Suprapubic skin (tissue), 4 donors: Measurements from ENCODE around the gene FRMPD3. TPM values are rescaled to one million over a fixed set of nuclear protein-coding genes. Genes with fewer than 3 reads are reported as not detected.

Experiments used
- DNase-seq, 2 donors: peaks; one replicate each; pipeline ENCODE4 v3.0.0-alpha.2; 2019; ENCODE audit warnings: low spot score in 2 of 2
- H3K27ac ChIP-seq: fragments of 200-600 bp; sonication (generic); one replicate; pipeline ENCODE4 v1.5.1; 2019
- H3K27me3 ChIP-seq: fragments of 200-600 bp; sonication (generic); one replicate; pipeline ENCODE4 v1.5.1; 2019
- H3K36me3 ChIP-seq: fragments of 200-600 bp; sonication (generic); one replicate; pipeline ENCODE4 v1.5.1; 2019
- H3K4me1 ChIP-seq: fragments of 200-600 bp; sonication (generic); one replicate; pipeline ENCODE4 v1.5.1; 2019
- H3K4me3 ChIP-seq: fragments of 200-600 bp; sonication (generic); one replicate; pipeline ENCODE4 v1.5.1; 2019; ENCODE audit warnings: mild to moderate bottlenecking
- H3K9me3 ChIP-seq: fragments of 200-600 bp; sonication (generic); one replicate; pipeline ENCODE4 v1.5.1; 2019
- CTCF ChIP-seq, 2 donors: fragments of 200-600 bp in 1 of 2; fragments of 450-650 bp in 1 of 2; sonication (generic) in 1 of 2; IDR thresholded peaks; one replicate each; pipeline ENCODE4 v1.5.1; 2016 to 2019; ENCODE audit warnings: antibody characterized with exemption in 2 of 2, mild to moderate bottlenecking in 1 of 2, moderate library complexity in 1 of 2
- EP300 ChIP-seq: sonication (generic); formaldehyde crosslinking; IDR thresholded peaks from one replicate; pipeline ENCODE4 v1.6.1; 2017; ENCODE audit warnings: antibody characterized with exemption
- POLR2A ChIP-seq, 2 donors: fragments of 450-650 bp; IDR thresholded peaks; one replicate each; pipeline ENCODE4 v1.6.1; 2017; ENCODE audit warnings: antibody characterized with exemption in 2 of 2, mild to moderate bottlenecking in 2 of 2, moderate library complexity in 2 of 2
- POLR2AphosphoS5 ChIP-seq, 3 donors: sonication (generic); formaldehyde crosslinking; IDR thresholded peaks; one replicate each; pipeline ENCODE4 v1.6.1; 2017; ENCODE audit warnings: antibody characterized with exemption in 3 of 3
- WGBS: methylation state at CpG from one replicate; pipeline ENCODE4 v1.1.5; 2018; 5-methylcytosine and 5-hydroxymethylcytosine counted together
- total RNA-seq, 4 donors: library from RNA; depleted of rRNA; stranded (reverse); fragments of >200 nt; gene quantifications; one replicate each; pipeline ENCODE4 v1.1.0, GENCODE V29; 2016

The FRMPD3 gene
- total RNA-seq, 4 donors from 2014 or later, result not detected

- no peak for DNase-seq
- peaks cover 25% of the 10 kb centered on the region for H3K27me3 ChIP-seq
- no peak for TF ChIP-seq EP300
- no peak for TF ChIP-seq CTCF (IDR thresholded peaks at IDR 0.05)
- TF ChIP-seq POLR2AphosphoS5 (IDR thresholded peaks at IDR 0.05), result no peak
- TF ChIP-seq POLR2A (IDR thresholded peaks at IDR 0.05), result no peak
- H3K27ac ChIP-seq, result no peak overlapping the region
- WGBS, result 40% methylated on average over 6 of the region's 6 CpGs
- no peaks in the 10 kb centered on the region for H3K9me3 ChIP-seq
- H3K4me3 ChIP-seq, result peak overlapping the region; percentile 53
- no peaks in the 10 kb centered on the region for H3K36me3 ChIP-seq
- H3K4me1 ChIP-seq, result peaks cover 7% of the 10 kb centered on the region
These were observed 841 bp upstream of the FRMPD3 start for GRCh38 chrX:107448625-107448997.

GRCh38 chrX:107450823-107451509 is 1.5 kb downstream of the FRMPD3 start:
- Histone ChIP-seq H3K27me3 (peaks cover 25% of the 10 kb centered on the region), H3K36me3 (no peaks in the 10 kb centered on the region), H3K9me3 (no peaks in the 10 kb centered on the region), H3K4me1 (peaks cover 7% of the 10 kb centered on the region), H3K4me3 (no peak overlapping the region), H3K27ac (no peak overlapping the region)
- DNase-seq, result no peak
- TF ChIP-seq CTCF (IDR thresholded peaks at IDR 0.05) (no peak), EP300 (no peak), POLR2A (IDR thresholded peaks at IDR 0.05) (no peak), POLR2AphosphoS5 (IDR thresholded peaks at IDR 0.05) (no peak)
- 34% methylated on average over 11 of the region's 19 CpGs for WGBS

- Histone ChIP-seq H3K9me3 (no peaks in the 10 kb centered on the region), H3K27ac (no peak overlapping the region), H3K4me1 (peaks cover 7% of the 10 kb centered on the region), H3K4me3 (no peak overlapping the region), H3K36me3 (no peaks in the 10 kb centered on the region), H3K27me3 (peaks cover 25% of the 10 kb centered on the region)
- TF ChIP-seq POLR2A (IDR thresholded peaks at IDR 0.05) (no peak), EP300 (no peak), CTCF (IDR thresholded peaks at IDR 0.05) (no peak), POLR2AphosphoS5 (IDR thresholded peaks at IDR 0.05) (no peak)
- WGBS, result 45% methylated on average over 11 of the region's 11 CpGs
- no peak for DNase-seq
These were observed 2.3 kb downstream of the FRMPD3 start for GRCh38 chrX:107451731-107452130.

GRCh38 chrX:107452581-107452980 is 3.1 kb downstream of the FRMPD3 start:
- 48% methylated on average over 6 of the region's 6 CpGs for WGBS
- peaks cover 7% of the 10 kb centered on the region for H3K4me1 ChIP-seq
- peaks cover 25% of the 10 kb centered on the region for H3K27me3 ChIP-seq
- TF ChIP-seq CTCF (IDR thresholded peaks at IDR 0.05), result no peak
- TF ChIP-seq EP300, result no peak
- TF ChIP-seq POLR2A (IDR thresholded peaks at IDR 0.05), result no peak
- H3K4me3 ChIP-seq, result no peak overlapping the region
- no peaks in the 10 kb centered on the region for H3K9me3 ChIP-seq
- H3K36me3 ChIP-seq, result no peaks in the 10 kb centered on the region
- no peak overlapping the region for H3K27ac ChIP-seq
- DNase-seq, result no peak

GRCh38 chrX:107454302-107454701 is 4.8 kb downstream of the FRMPD3 start:
- Histone ChIP-seq H3K9me3 (no peaks in the 10 kb centered on the region), H3K27ac (no peak overlapping the region), H3K27me3 (peaks cover 14% of the 10 kb centered on the region), H3K4me3 (no peak overlapping the region), H3K4me1 (peaks cover 2% of the 10 kb centered on the region), H3K36me3 (no peaks in the 10 kb centered on the region)
- TF ChIP-seq CTCF (IDR thresholded peaks at IDR 0.05) (no peak), POLR2A (IDR thresholded peaks at IDR 0.05) (no peak), POLR2AphosphoS5 (IDR thresholded peaks at IDR 0.05) (no peak), EP300 (no peak)
- DNase-seq, result no peak
